RWPE2 (cell line): Measurements from ENCODE around the gene EFCAB8.

Experiments used
- ATAC-seq: fragments of 200-7000 bp; cut with Tn5 transposase; 3 replicates; pipeline ENCODE4 v1.9.1; 2021; ENCODE audit warnings: low read depth
- DNase-seq: peaks from one replicate; pipeline ENCODE4 v3.0.0-alpha.2; 2020; ENCODE audit warnings: low spot score
- H3K27ac ChIP-seq: fragments of 450-650 bp; 2 replicates; pipeline ENCODE4 v1.5.1; 2017; ENCODE audit warnings: mild to moderate bottlenecking; ENCODE audit not compliant: poor library complexity, severe bottlenecking
- H3K27me3 ChIP-seq: fragments of 250-450 bp; sonication (Bioruptor Pico); 2 replicates; pipeline ENCODE4 v1.5.1; 2021; ENCODE audit warnings: mild to moderate bottlenecking, moderate library complexity; ENCODE audit not compliant: insufficient read depth, poor library complexity, severe bottlenecking
- H3K36me3 ChIP-seq: fragments of 250-450 bp; sonication (Bioruptor Pico); 2 replicates; pipeline ENCODE4 v1.5.1; 2020; ENCODE audit warnings: low read depth, mild to moderate bottlenecking, moderate library complexity
- H3K4me1 ChIP-seq: fragments of 250-450 bp; sonication (Bioruptor Pico); 2 replicates; pipeline ENCODE4 v1.5.1; 2021; ENCODE audit warnings: mild to moderate bottlenecking, moderate library complexity; ENCODE audit not compliant: insufficient read depth, poor library complexity, severe bottlenecking
- H3K4me3 ChIP-seq: fragments of 250-450 bp; sonication (Bioruptor Pico); 2 replicates; pipeline ENCODE4 v1.5.1; 2021; ENCODE audit warnings: mild to moderate bottlenecking, moderate library complexity; ENCODE audit not compliant: severe bottlenecking
- H3K9me3 ChIP-seq: fragments of 250-450 bp; sonication (Bioruptor Pico); 2 replicates; pipeline ENCODE4 v1.5.1; 2021; ENCODE audit warnings: mild to moderate bottlenecking, moderate library complexity; ENCODE audit not compliant: severe bottlenecking
- TF ChIP-seq, protein P1 (sequence below): fragments of 450-650 bp; IDR thresholded peaks from one replicate; pipeline ENCODE4 v1.5.1; 2017; ENCODE audit warnings: mild to moderate bottlenecking, moderate library complexity; ENCODE audit not compliant: poor library complexity, severe bottlenecking

Gene EFCAB8

DNA sequence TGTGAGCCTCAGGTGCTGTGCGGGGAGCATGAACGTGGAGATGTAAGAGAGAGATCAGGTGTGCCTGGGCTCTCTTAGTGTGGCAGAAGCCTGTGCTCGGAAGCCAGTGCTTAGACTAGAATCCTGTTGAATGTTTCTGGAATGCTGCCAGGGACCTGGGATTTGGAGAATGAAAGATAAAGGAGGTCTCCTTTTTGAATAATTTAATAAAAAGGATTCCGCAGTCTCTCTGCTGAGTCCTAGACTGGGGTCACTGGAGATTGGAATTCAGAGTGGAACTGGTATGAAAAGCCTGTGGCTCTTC is 18.8 kb upstream of the EFCAB8 start:
- Histone ChIP-seq H3K36me3 (peaks cover 98% of the 10 kb centered on the region), H3K4me3 (no peak overlapping the region)
- DNase-seq = no peak

DNA sequence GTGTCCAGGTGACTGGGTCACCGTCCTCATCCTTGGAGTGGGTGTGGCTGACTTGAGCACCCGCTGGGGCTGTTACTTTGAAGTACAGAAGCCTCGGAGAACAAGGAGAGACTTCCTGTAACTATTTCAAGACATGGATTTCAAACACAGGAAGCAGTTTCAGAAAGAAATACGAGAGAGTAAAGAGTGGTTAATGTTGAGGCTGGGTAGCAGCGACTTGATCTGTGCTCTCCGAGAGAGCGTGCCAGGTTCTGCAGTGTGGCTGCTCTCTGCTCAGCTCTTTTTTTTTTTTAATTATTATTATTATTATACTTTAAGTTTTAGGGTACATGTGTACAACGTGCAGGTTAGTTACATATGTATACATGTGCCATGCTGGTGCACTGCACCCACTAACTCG is 17.5 kb upstream of the EFCAB8 start:
- no peak for DNase-seq
- no peak overlapping the region for H3K27ac ChIP-seq
- peaks cover 98% of the 10 kb centered on the region for H3K36me3 ChIP-seq
- no peak overlapping the region for H3K4me3 ChIP-seq
- H3K4me1 ChIP-seq = no peaks in the 10 kb centered on the region
- H3K27me3 ChIP-seq = no peaks in the 10 kb centered on the region
- H3K9me3 ChIP-seq = no peaks in the 10 kb centered on the region
- no peak for ATAC-seq
- TF ChIP-seq, protein P1, sequence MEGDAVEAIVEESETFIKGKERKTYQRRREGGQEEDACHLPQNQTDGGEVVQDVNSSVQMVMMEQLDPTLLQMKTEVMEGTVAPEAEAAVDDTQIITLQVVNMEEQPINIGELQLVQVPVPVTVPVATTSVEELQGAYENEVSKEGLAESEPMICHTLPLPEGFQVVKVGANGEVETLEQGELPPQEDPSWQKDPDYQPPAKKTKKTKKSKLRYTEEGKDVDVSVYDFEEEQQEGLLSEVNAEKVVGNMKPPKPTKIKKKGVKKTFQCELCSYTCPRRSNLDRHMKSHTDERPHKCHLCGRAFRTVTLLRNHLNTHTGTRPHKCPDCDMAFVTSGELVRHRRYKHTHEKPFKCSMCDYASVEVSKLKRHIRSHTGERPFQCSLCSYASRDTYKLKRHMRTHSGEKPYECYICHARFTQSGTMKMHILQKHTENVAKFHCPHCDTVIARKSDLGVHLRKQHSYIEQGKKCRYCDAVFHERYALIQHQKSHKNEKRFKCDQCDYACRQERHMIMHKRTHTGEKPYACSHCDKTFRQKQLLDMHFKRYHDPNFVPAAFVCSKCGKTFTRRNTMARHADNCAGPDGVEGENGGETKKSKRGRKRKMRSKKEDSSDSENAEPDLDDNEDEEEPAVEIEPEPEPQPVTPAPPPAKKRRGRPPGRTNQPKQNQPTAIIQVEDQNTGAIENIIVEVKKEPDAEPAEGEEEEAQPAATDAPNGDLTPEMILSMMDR = no peak

More for the DNA sequence above, 18.8 kb upstream of the EFCAB8 start:
- no peaks in the 10 kb centered on the region for H3K9me3 ChIP-seq
- no peak for ATAC-seq
- TF ChIP-seq, protein P1 = no peak
- H3K27me3 ChIP-seq = no peaks in the 10 kb centered on the region
- no peak overlapping the region for H3K27ac ChIP-seq
- no peaks in the 10 kb centered on the region for H3K4me1 ChIP-seq

DNA sequence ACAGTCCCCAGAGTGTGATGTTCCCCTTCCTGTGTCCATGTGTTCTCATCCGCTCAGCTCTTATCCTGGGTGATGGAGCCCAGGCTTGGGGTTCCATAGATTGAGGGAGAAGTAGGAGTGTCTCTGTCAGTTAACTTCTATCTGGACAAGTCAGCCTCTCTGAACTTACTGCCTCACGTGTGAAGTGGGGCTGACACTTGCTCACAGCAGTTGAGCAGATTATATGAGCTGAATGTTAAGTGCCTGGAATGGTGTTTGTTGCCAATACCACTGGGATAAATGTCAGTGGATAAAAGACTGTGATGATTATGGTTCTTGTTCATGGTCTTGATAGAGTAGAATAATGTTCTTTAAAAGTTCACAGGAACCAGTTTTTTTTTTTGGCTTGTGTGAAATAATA is 17.1 kb upstream of the EFCAB8 start:
- Histone ChIP-seq H3K36me3 (peaks cover 98% of the 10 kb centered on the region), H3K4me1 (no peaks in the 10 kb centered on the region), H3K27me3 (no peaks in the 10 kb centered on the region), H3K9me3 (no peaks in the 10 kb centered on the region), H3K4me3 (no peak overlapping the region), H3K27ac (no peak overlapping the region)
- ATAC-seq = no peak
- DNase-seq = no peak
- TF ChIP-seq, protein P1 = no peak

DNA sequence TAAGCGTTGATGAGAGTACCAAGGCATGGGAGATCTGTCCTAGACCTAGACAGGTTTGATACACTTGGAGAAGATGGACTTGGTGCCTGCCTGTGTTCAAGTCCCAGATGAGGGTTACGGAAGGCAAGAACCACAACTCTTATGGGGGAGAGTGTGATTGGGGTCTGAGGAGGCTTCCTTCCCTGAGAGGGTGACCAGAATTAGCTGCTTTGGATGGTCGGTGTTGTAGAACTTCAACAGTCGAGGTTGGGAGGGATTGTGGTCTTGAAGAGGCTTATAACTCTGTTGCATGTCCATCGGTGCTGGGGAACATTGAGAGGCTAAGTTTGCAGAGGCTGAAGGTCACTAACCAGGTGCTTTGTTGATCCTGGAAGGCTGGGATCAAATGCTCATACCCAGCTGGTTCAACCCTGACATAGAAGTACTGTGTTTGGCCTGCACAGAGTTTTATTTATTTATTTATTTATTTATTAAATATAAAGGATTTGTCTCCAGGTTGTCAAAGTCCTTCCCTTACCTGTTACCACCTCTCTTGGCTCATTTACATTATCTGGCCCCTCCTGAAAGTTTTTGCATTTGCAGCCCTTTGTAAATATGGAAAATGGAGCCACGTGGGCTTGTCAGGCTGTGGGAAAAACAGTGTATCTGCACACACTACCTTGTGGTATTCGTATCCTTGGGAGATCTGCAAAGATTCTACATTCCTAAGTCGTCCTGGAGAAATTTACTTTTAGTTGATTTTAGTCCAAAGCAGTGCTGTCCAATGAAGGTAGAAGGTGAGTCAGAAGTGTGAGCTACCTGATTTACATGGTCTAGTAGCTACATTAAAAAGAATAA is 15.8 kb upstream of the EFCAB8 start:
- no peaks in the 10 kb centered on the region for H3K27me3 ChIP-seq
- no peak for DNase-seq
- ATAC-seq = no peak
- TF ChIP-seq, protein P1 = no peak
- no peaks in the 10 kb centered on the region for H3K4me1 ChIP-seq
- H3K36me3 ChIP-seq = peaks cover 98% of the 10 kb centered on the region
- H3K9me3 ChIP-seq = no peaks in the 10 kb centered on the region
- H3K4me3 ChIP-seq = no peak overlapping the region
- no peak overlapping the region for H3K27ac ChIP-seq

DNA sequence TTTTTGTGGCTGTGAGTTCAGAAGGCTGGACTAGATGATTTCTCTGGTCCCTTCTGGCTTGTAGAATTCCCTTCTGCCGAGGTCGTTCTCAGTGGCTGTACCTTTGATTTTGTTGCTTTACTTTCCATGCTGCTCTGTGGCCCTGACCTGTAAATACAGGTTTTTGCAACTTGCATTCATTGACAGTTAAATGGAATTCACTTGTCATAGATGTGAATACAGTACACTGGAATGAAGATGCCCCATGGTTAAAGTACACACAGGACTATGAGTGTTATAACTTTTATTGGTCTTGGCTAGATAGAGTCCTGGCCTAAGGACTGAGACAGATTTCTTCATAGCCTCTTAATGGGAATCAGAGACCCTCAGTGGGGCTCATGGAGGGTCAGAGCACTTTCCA is 12.9 kb upstream of the EFCAB8 start:
- Histone ChIP-seq H3K27ac (no peak overlapping the region), H3K36me3 (peaks cover 96% of the 10 kb centered on the region), H3K27me3 (no peaks in the 10 kb centered on the region), H3K4me3 (no peak overlapping the region), H3K9me3 (no peaks in the 10 kb centered on the region), H3K4me1 (no peaks in the 10 kb centered on the region)
- TF ChIP-seq, protein P1 = no peak
- ATAC-seq (peak; percentile 56), DNase-seq (no peak)
